SH-SY5Y (cell line): ENCODE results near the gene CALU.

Experiments
- GATA2 ChIP-seq: IDR thresholded peaks from 2 replicates; pipeline ENCODE4 v1.6.1; 2011; ENCODE audit warnings: mild to moderate bottlenecking, low read depth, low read length
- GATA3 ChIP-seq: IDR thresholded peaks from 2 replicates; pipeline ENCODE4 v1.6.1; 2011; ENCODE audit warnings: low read depth, mild to moderate bottlenecking, low read length, moderate library complexity

- TF ChIP-seq GATA2 = no peak
- TF ChIP-seq GATA3 = no peak
These were observed 16.8 kb downstream of the CALU start for GRCh38 chr7:128755819-128756476.
